Osteoblast (primary cell): ENCODE data around the gene MYB. TPM values are rescaled to one million over a fixed set of nuclear protein-coding genes. Genes with fewer than 3 reads are reported as not detected.

Experiments used
- DNase-seq: peaks from one replicate; pipeline ENCODE4 v3.0.0; 2011; ENCODE audit warnings: low spot score, mixed read lengths; ENCODE audit not compliant: insufficient read length; ENCODE audit errors: missing footprints
- H2AFZ ChIP-seq: 2 replicates; pipeline ENCODE4 v1.6.0; 2011; ENCODE audit warnings: mild to moderate bottlenecking, low read length
- H3K27ac ChIP-seq: 2 replicates; pipeline ENCODE4 v1.5.1; 2011; ENCODE audit warnings: mild to moderate bottlenecking, low read depth, low read length, moderate library complexity
- H3K27me3 ChIP-seq: 2 replicates; pipeline ENCODE4 v1.6.0; 2012; ENCODE audit warnings: mild to moderate bottlenecking, control low read depth, inconsistent platforms, low read length, moderate library complexity; ENCODE audit not compliant: insufficient read depth
- H3K36me3 ChIP-seq: 2 replicates; pipeline ENCODE4 v1.5.1; 2011; ENCODE audit warnings: mild to moderate bottlenecking, low read length, control low read depth, moderate library complexity; ENCODE audit not compliant: insufficient read depth
- H3K4me1 ChIP-seq: 2 replicates; pipeline ENCODE4 v1.5.1; 2011; ENCODE audit warnings: mild to moderate bottlenecking, low read length, control low read depth, moderate library complexity; ENCODE audit not compliant: insufficient read depth
- H3K4me2 ChIP-seq: 2 replicates; pipeline ENCODE4 v1.6.0; 2011; ENCODE audit warnings: mild to moderate bottlenecking, low read length; ENCODE audit not compliant: insufficient read depth
- H3K4me3 ChIP-seq: fragments of 200-600 bp; sonication (generic); 3 replicates; pipeline ENCODE4 v1.5.1; 2012; ENCODE audit warnings: mild to moderate bottlenecking, low read length, inconsistent platforms; ENCODE audit not compliant: insufficient read depth
- H3K79me2 ChIP-seq: 2 replicates; pipeline ENCODE4 v1.6.0; 2012; ENCODE audit warnings: mild to moderate bottlenecking, low read length, control low read depth, inconsistent platforms; ENCODE audit not compliant: insufficient read depth
- H3K9me3 ChIP-seq: 2 replicates; pipeline ENCODE4 v1.5.1; 2011; ENCODE audit warnings: low read depth, low read length, control low read depth
- H4K20me1 ChIP-seq: 2 replicates; pipeline ENCODE4 v1.6.0; 2012; ENCODE audit warnings: mild to moderate bottlenecking, low read length, control low read depth; ENCODE audit not compliant: insufficient read depth
- CTCF ChIP-seq: IDR thresholded peaks from 2 replicates; pipeline ENCODE4 v1.5.1; 2011; ENCODE audit warnings: mild to moderate bottlenecking, low read depth, low read length, moderate library complexity; ENCODE audit errors: extremely low read depth
- total RNA-seq: library from RNA; depleted of rRNA; stranded (reverse); fragments of >200 nt; gene quantifications from 2 replicates; pipeline ENCODE4 v1.2.3, GENCODE V29; 2012

The MYB gene
- total RNA-seq, 1 donor, result 0.36 TPM

GRCh38 chr6:135256866-135257265, 75.8 kb downstream of the MYB start:
- Histone ChIP-seq H3K4me1 (no peaks in the 10 kb centered on the region), H3K79me2 (no peaks in the 10 kb centered on the region), H2AFZ (no peak overlapping the region), H3K36me3 (no peaks in the 10 kb centered on the region), H3K4me3 (no peak overlapping the region), H4K20me1 (no peaks in the 10 kb centered on the region), H3K9me3 (no peaks in the 10 kb centered on the region), H3K4me2 (no peak overlapping the region), H3K27ac (no peak overlapping the region), H3K27me3 (no peaks in the 10 kb centered on the region)
- peak; percentile 82 for DNase-seq
- no peak for TF ChIP-seq CTCF

GRCh38 chr6:135257631-135258405, 76.7 kb downstream of the MYB start:
- Histone ChIP-seq H3K27ac (no peak overlapping the region), H2AFZ (no peak overlapping the region), H3K9me3 (no peaks in the 10 kb centered on the region), H3K4me1 (no peaks in the 10 kb centered on the region), H3K4me3 (no peak overlapping the region), H4K20me1 (no peaks in the 10 kb centered on the region), H3K79me2 (no peaks in the 10 kb centered on the region), H3K27me3 (no peaks in the 10 kb centered on the region), H3K4me2 (no peak overlapping the region), H3K36me3 (no peaks in the 10 kb centered on the region)
- DNase-seq, result peak; percentile 59
- TF ChIP-seq CTCF, result peak; percentile 28

DNA sequence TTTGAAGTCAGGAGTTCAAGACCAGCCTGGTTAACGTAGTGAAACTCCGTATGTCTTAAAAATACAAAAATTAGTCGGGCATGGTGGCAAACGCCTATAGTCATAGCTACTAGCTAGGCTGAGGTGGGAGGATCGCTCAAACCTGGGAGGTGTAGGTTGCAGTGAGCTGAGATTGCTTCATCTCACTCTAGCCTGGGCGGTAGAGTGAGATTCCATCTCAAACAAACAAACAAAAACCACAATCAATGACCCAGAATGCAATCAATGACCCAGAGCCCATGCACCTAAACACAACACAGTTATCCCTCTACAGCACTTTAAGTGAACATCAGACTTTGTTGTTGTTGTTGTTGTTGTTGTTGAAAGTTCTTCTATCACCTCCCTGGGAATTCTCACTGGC, 77.9 kb downstream of the MYB start:
- no peak for TF ChIP-seq CTCF
- H3K27me3 ChIP-seq, result no peaks in the 10 kb centered on the region
- no peak overlapping the region for H2AFZ ChIP-seq
- no peaks in the 10 kb centered on the region for H3K4me1 ChIP-seq
- no peaks in the 10 kb centered on the region for H4K20me1 ChIP-seq
- no peaks in the 10 kb centered on the region for H3K79me2 ChIP-seq
- no peaks in the 10 kb centered on the region for H3K36me3 ChIP-seq
- H3K9me3 ChIP-seq, result no peaks in the 10 kb centered on the region
- no peak overlapping the region for H3K27ac ChIP-seq
- no peak for DNase-seq
- H3K4me3 ChIP-seq, result no peak overlapping the region
- no peak overlapping the region for H3K4me2 ChIP-seq

DNA sequence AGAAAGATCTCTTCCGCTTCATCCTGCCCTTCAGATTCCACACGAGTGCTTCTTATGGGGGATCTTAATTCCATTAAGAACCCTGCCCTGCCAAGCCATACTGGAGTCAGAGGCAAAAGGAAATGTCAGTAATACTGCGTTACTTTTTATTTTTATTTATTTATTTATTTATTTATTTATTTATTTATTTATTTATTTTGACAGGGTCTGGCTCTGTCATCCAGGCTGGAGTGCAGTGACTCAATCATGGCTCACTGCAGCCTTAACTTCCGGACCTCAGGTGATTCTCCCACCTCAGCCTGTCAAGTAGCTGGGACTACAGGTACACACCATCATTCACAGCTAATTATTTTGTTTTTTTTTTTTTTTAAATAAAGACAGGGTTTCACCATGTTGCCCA, 79.5 kb downstream of the MYB start:
- no peaks in the 10 kb centered on the region for H3K27me3 ChIP-seq
- no peak overlapping the region for H2AFZ ChIP-seq
- no peak overlapping the region for H3K4me2 ChIP-seq
- H3K27ac ChIP-seq, result no peak overlapping the region
- DNase-seq, result no peak
- no peak overlapping the region for H3K4me3 ChIP-seq
- H3K4me1 ChIP-seq, result no peaks in the 10 kb centered on the region
- H4K20me1 ChIP-seq, result no peaks in the 10 kb centered on the region
- TF ChIP-seq CTCF, result no peak
- H3K36me3 ChIP-seq, result no peaks in the 10 kb centered on the region
- H3K79me2 ChIP-seq, result no peaks in the 10 kb centered on the region
- H3K9me3 ChIP-seq, result no peaks in the 10 kb centered on the region
